HepG2 (cell line): ENCODE results near the gene FAM229A. TPM values are rescaled to one million over a fixed set of nuclear protein-coding genes. Genes with fewer than 3 reads are reported as not detected.

Experiments
- ATAC-seq: fragments of 200-7000 bp; cut with Tn5 transposase; 3 replicates; pipeline ENCODE4 v1.9.1; 2020; ENCODE audit warnings: mild to moderate bottlenecking, moderate library complexity
- BruUV-seq: library from RNA; stranded (reverse); fragments of 400-500 nt; replicated peaks from 2 replicates; lab custom pipeline; 2021; lab: Mats Ljungman, UMichigan
- CTCF ChIA-PET: fragments of 300-600 bp; formaldehyde crosslinking; extraction: SDS; loops from one replicate; lab custom pipeline; 2021; ENCODE audit warnings: low total read pairs, inconsistent platforms, low intra/inter-chr PET ratio; lab: Yijun Ruan, JAX
- POLR2A ChIA-PET: fragments of 350-600 bp; sonication (Branson Sonifier 250); formaldehyde crosslinking; loops from one replicate; lab custom pipeline; 2020; ENCODE audit warnings: antibody characterized with exemption, inconsistent platforms; lab: Yijun Ruan, JAX
- DNase-seq: peaks from one replicate; pipeline ENCODE4 v3.0.0-alpha.2; 2015; ENCODE audit warnings: low spot score
- FAIRE-seq: peaks from 3 replicates; lab custom pipeline; 2011; peaks lifted over from hg19 to GRCh38; lab: Jason Lieb, UNC
- H2AFZ ChIP-seq: one replicate; pipeline ENCODE4 v1.6.1; 2011; ENCODE audit warnings: low read length, inconsistent platforms
- H3K27ac ChIP-seq: fragments of 300-600 bp; 3 replicates; pipeline ENCODE4 v1.8.0; 2011; ENCODE audit warnings: mixed run types, mild to moderate bottlenecking, mixed read lengths, low read length, inconsistent platforms; ENCODE audit not compliant: insufficient read depth; ENCODE audit errors: extremely low read length
- H3K27me3 ChIP-seq, 2 experiments: fragments of 200-600 bp in 1 of 2; 2 replicates in 1 of 2; 3 replicates in 1 of 2; pipeline versions ENCODE4 v1.6.0 to v1.8.0; 2011; ENCODE audit warnings: low read length in 2 of 2, mild to moderate bottlenecking in 2 of 2, moderate library complexity in 2 of 2, inconsistent platforms in 1 of 2; ENCODE audit not compliant: insufficient read depth in 2 of 2, control insufficient read depth in 1 of 2
- H3K36me3 ChIP-seq, 2 experiments: fragments of 200-600 bp in 1 of 2; replicated peaks in 1 of 2; 2 replicates in 1 of 2; 3 replicates in 1 of 2; pipeline versions ENCODE4 v1.5.1 to v1.8.0; 2011; ENCODE audit warnings: low read length in 2 of 2, inconsistent platforms in 1 of 2; ENCODE audit not compliant: insufficient read depth in 2 of 2, control insufficient read depth in 1 of 2
- H3K4me1 ChIP-seq: 2 replicates; pipeline ENCODE4 v1.5.1; 2012; ENCODE audit warnings: low read length, inconsistent platforms; ENCODE audit not compliant: insufficient read depth
- H3K4me2 ChIP-seq: 2 replicates; pipeline ENCODE4 v1.6.0; 2011; ENCODE audit warnings: low read depth, low read length, inconsistent platforms
- H3K4me3 ChIP-seq, 3 experiments: fragments of 200-600 bp in 1 of 3; sonication (generic), shearing (Covaris generic) in 1 of 3; replicated peaks in 1 of 3; 2 replicates each; pipeline ENCODE4 v1.5.1; 2011 to 2016; ENCODE audit warnings: low read length in 3 of 3, inconsistent platforms in 2 of 3, low read depth in 2 of 3, mild to moderate bottlenecking in 2 of 3, control low read depth in 1 of 3, mixed read lengths in 1 of 3; ENCODE audit not compliant: insufficient read depth in 1 of 3
- H3K79me2 ChIP-seq: one replicate; pipeline ENCODE4 v1.6.1; 2011; ENCODE audit warnings: low read length, inconsistent platforms; ENCODE audit not compliant: insufficient read depth
- H3K9ac ChIP-seq: 2 replicates; pipeline ENCODE4 v1.6.0; 2011; ENCODE audit warnings: mild to moderate bottlenecking, low read depth, low read length, inconsistent platforms; ENCODE audit not compliant: insufficient read depth
- H3K9me3 ChIP-seq: 2 replicates; pipeline ENCODE4 v1.5.1; 2012; ENCODE audit warnings: mild to moderate bottlenecking, low read length
- H4K20me1 ChIP-seq: 2 replicates; pipeline ENCODE4 v1.6.0; 2011; ENCODE audit warnings: inconsistent platforms, mild to moderate bottlenecking, low read length, moderate library complexity; ENCODE audit not compliant: insufficient read depth
- ATF5 ChIP-seq: sonication (generic); formaldehyde crosslinking; IDR thresholded peaks from 2 replicates; pipeline ENCODE4 v1.4.0; 2020; ENCODE audit warnings: mild to moderate bottlenecking, low read depth, missing genetic modification reagents
- BCL3 ChIP-seq: sonication (generic); formaldehyde crosslinking; IDR thresholded peaks from 2 replicates; pipeline ENCODE4 v1.5.1; 2020; ENCODE audit warnings: mild to moderate bottlenecking, missing genetic modification reagents, moderate library complexity
- ESRRA ChIP-seq: sonication (generic); formaldehyde crosslinking; IDR thresholded peaks from 2 replicates; pipeline ENCODE4 v1.5.1; 2020; ENCODE audit warnings: mild to moderate bottlenecking, low read depth, missing genetic modification reagents
- GZF1 ChIP-seq: sonication (generic); formaldehyde crosslinking; IDR thresholded peaks from 2 replicates; pipeline ENCODE4 v1.5.1; 2020; ENCODE audit warnings: mild to moderate bottlenecking, missing genetic modification reagents
- HMG20B ChIP-seq: conservative IDR thresholded peaks from 2 replicates; pipeline ENCODE4 v1.6.1; 2016; ENCODE audit warnings: missing genetic modification reagents, missing compliant biosample characterization
- JARID2 ChIP-seq: sonication (generic); formaldehyde crosslinking; IDR thresholded peaks from 2 replicates; pipeline ENCODE4 v1.8.1; 2023; ENCODE audit warnings: missing genetic modification reagents, inconsistent platforms; ENCODE audit not compliant: insufficient replicate concordance
- MIER3 ChIP-seq: IDR thresholded peaks from 2 replicates; pipeline ENCODE4 v1.6.1; 2016; ENCODE audit warnings: missing compliant biosample characterization, borderline replicate concordance
- POLR2AphosphoS5 ChIP-seq: IDR thresholded peaks from 2 replicates; pipeline ENCODE4 v1.6.1; 2012; ENCODE audit warnings: low read depth, low read length
- THRA ChIP-seq: sonication (generic); formaldehyde crosslinking; IDR thresholded peaks from 2 replicates; pipeline ENCODE4 v1.4.0; 2020; ENCODE audit warnings: missing genetic modification reagents, borderline replicate concordance
- ZKSCAN5 ChIP-seq: sonication (generic); formaldehyde crosslinking; IDR thresholded peaks from 2 replicates; pipeline ENCODE4 v1.5.1; 2020; ENCODE audit warnings: mild to moderate bottlenecking, missing genetic modification reagents
- ZNF232 ChIP-seq: sonication (generic); formaldehyde crosslinking; IDR thresholded peaks from 2 replicates; pipeline ENCODE4 v1.4.0; 2020; ENCODE audit warnings: missing genetic modification reagents, borderline replicate concordance
- ZNF264 ChIP-seq: sonication (generic); formaldehyde crosslinking; IDR thresholded peaks from 2 replicates; pipeline ENCODE4 v1.4.0; 2020; ENCODE audit warnings: missing genetic modification reagents
- ZNF598 ChIP-seq: sonication (generic); formaldehyde crosslinking; IDR thresholded peaks from 2 replicates; pipeline ENCODE4 v1.5.1; 2020; ENCODE audit warnings: mild to moderate bottlenecking, missing genetic modification reagents, borderline replicate concordance
- ZNF687 ChIP-seq: sonication (generic); formaldehyde crosslinking; IDR thresholded peaks from 2 replicates; pipeline ENCODE4 v1.5.1; 2020; ENCODE audit warnings: mild to moderate bottlenecking, missing genetic modification reagents, moderate library complexity
- ZSCAN5A ChIP-seq: sonication (generic); formaldehyde crosslinking; IDR thresholded peaks from 2 replicates; pipeline ENCODE4 v1.8.0; 2022; ENCODE audit warnings: mild to moderate bottlenecking, missing genetic modification reagents, borderline replicate concordance
- WGBS: methylation state at CpG from one replicate; pipeline ENCODE4 v1.1.6; 2017; ENCODE audit warnings: low lambda C conversion rate; 5-methylcytosine and 5-hydroxymethylcytosine counted together
- in situ Hi-C: cut with HindIII; loops from 2 replicates; pipeline ENCODE4 v1.10.0; 2017; ENCODE audit warnings: low pct_unique_long_range_greater_than_20kb; ENCODE audit not compliant: extremely low pct_ligation_motif_present
- intact Hi-C: fragments of 100-400 bp; cut with micrococcal nuclease; formaldehyde crosslinking; loops from one replicate; pipeline ENCODE4 v1.10.0; 2022; ENCODE audit not compliant: unreplicated experiment
- polyA plus RNA-seq, 8 experiments: library from polyadenylated mRNA; depleted of rRNA in 3 of 8; stranded (reverse) in 7 of 8; unstranded in 1 of 8; fragments of >200 nt; fragmentation: Illumina TruSeq in 4 of 8; extraction: Trizol in 4 of 8; gene quantifications; 2 replicates each; pipeline versions ENCODE4 v1.2.1 to v1.2.3, GENCODE V29; 2011 to 2016; ENCODE audit warnings: low read depth in 4 of 8, missing spikeins in 1 of 8, mixed read lengths in 1 of 8; ENCODE audit not compliant: insufficient read depth in 1 of 8
- total RNA-seq, 5 experiments: library from RNA; depleted of rRNA; stranded (reverse); fragments of >200 nt; fragmentation: Illumina TruSeq; extraction: Trizol; gene quantifications; 2 replicates each; pipeline ENCODE4 v1.2.3, GENCODE V29; 2016; ENCODE audit warnings: low read depth in 1 of 5

Gene FAM229A
- total and polyA plus RNA-seq, 2 of the 13 experiments (the other 11 are each of a cell fraction or from before 2014, with no cell fraction given): 3.2 to 17.6 TPM

- H3K36me3 ChIP-seq: peaks cover 32 to 78% of the 10 kb centered on the region in 2 experiments
- peaks cover 23% of the 10 kb centered on the region for H3K79me2 ChIP-seq
- H4K20me1 ChIP-seq: peaks cover 5% of the 10 kb centered on the region; the same call in 1 of the 2 replicates
- H3K4me3 ChIP-seq: no peak overlapping the region
- DNase-seq (no peak), ATAC-seq (no peak), FAIRE-seq (no peak)
- in situ Hi-C loops: no loop called here
- H3K9me3 ChIP-seq: no peaks in the 10 kb centered on the region
- 97% methylated on average over 13 of the region's 13 CpGs for WGBS
- H3K4me1 ChIP-seq: peaks cover 11% of the 10 kb centered on the region
- H2AFZ ChIP-seq: no peak overlapping the region
- ChIA-PET CTCF (no interaction called here), POLR2A (interaction anchor here (1.7 to 2.4 kb wide), 2 partner anchors 8 to 51 kb away, joined by 5 to 7 read pairs; partner anchors contain the start of genes BSDC1 and MARCKSL1)
- no peak overlapping the region for H3K9ac ChIP-seq
- BruUV-seq: no TSS peak
- H3K27me3 ChIP-seq: no peaks in the 10 kb centered on the region
- intact Hi-C loops: no loop called here
- H3K4me2 ChIP-seq: no peak overlapping the region
- H3K27ac ChIP-seq: no peak overlapping the region
- no peak for TF ChIP-seq ZNF687 (CRISPR knock-in tag)
- no peak for TF ChIP-seq BCL3 (CRISPR knock-in tag)
- no peak for TF ChIP-seq ZKSCAN5 (CRISPR knock-in tag)
- TF ChIP-seq ATF5 (CRISPR knock-in tag): no peak
- TF ChIP-seq ESRRA (CRISPR knock-in tag): no peak
- TF ChIP-seq HMG20B: no peak
- TF ChIP-seq THRA (CRISPR knock-in tag): no peak
- no peak for TF ChIP-seq ZNF598 (CRISPR knock-in tag)
- TF ChIP-seq ZNF232 (CRISPR knock-in tag): no peak
- TF ChIP-seq ZSCAN5A: no peak
- TF ChIP-seq MIER3 (CRISPR knock-in tag): no peak
- TF ChIP-seq JARID2: no peak
- TF ChIP-seq GZF1 (CRISPR knock-in tag): no peak
- no peak for TF ChIP-seq POLR2AphosphoS5
- no peak for TF ChIP-seq ZNF264
Observed at GRCh38 chr1:32386676-32387392, 24.5 kb upstream of the FAM229A start.
